ENCODE results near the gene CLK2. TPM values are rescaled to one million over a fixed set of nuclear protein-coding genes. Genes with fewer than 3 reads are reported as not detected.

Gene CLK2
- total RNA-seq, 1 experiment from 2014 or later: 72.6 TPM

DNA sequence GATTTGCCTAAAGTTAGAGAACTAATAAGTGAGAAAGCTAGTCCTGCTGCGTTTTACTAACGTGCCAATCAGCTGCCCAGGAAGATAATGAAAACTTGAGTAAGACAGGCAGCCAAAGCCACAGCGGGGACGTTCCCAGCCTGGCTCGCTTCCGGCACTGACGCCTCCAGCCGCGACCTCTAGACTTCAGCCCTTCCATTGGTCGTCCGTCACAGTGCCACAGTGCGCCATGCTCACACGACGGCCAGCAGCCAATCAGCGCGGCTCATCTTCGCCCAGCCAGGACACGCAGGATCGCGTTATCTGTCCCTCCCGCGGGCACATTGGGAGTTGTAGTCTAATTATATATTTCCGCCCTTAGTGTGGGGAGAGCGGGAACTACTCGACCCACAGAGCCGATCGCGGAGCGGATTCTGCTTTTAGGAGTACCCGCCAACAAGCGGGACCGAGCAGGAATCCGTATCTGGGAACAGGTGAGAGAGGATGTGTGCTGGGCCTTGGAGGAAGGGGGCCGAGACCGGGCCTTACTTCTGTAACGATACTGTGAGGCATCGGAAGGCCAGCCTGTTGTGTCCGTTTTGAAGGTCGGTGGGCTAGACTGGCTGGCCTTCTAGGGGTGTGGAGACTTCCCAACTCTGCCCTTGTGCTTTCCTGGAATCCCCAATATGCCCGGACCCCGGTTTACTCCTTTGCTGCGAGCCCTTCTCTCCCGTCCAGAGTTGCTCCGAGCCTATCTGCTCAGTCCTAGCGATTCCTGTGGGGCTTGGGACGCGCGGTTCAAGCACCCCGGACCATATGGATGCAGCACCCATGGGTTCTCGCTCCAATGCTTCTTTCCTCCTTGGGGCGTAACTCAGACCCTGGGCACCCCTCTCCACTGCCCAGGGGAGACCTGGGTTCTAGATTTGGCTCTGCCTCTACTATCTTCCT lies 35.5 kb upstream of the CLK2 start, which contains the start of gene FDPS (continued):
- TF ChIP-seq YY1 (IDR thresholded peaks at IDR 0.05; ENCODE audit: extremely low read depth, insufficient replicate concordance, low read depth, low read length) (peak; percentile 23), CBX3 (IDR thresholded peaks at IDR 0.05; ENCODE audit: low read depth) (peak; percentile 35; the same call in 1 of the 2 replicates), TCF7L2 (IDR thresholded peaks at IDR 0.05; ENCODE audit: borderline replicate concordance, extremely low read depth, insufficient read depth, insufficient read length) (peak; percentile 50), SRF (IDR thresholded peaks at IDR 0.05; ENCODE audit: low read depth) (no peak; the same call in 1 of the 2 replicates)
- TF ChIP-seq, protein P1, sequence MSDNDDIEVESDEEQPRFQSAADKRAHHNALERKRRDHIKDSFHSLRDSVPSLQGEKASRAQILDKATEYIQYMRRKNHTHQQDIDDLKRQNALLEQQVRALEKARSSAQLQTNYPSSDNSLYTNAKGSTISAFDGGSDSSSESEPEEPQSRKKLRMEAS (IDR thresholded peaks at IDR 0.05): peak; percentile 75; the same call in 1 of the 2 replicates

DNA sequence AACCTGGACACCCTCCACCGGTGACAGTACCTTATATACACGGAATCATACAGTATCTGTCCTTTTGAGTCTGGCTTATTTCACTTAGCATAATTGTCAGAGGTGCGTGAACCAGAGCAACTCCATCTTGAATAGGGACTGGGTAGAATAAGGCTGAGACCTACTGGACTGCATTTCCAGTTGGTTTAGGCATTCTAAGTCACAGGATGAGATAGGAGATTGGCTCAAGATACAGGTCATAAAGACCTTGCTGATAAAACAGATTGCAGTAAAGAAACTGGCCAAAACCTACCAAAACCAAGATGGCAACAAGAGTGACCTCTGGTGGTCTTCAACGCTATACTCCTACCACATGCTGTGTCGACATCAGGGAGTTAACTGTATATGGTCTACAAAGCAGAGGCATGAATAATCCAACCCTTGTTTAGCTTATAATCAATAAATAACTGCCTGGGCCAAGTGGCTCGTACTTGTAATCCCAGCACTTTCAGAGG lies 34.0 kb upstream of the CLK2 start:
- H3K36me3 ChIP-seq (ENCODE audit: control insufficient read depth in 1 of 2, insufficient read depth in 2 of 2, low read length in 2 of 2): peaks cover 0 to 7% of the 10 kb centered on the region in 2 experiments; a peak in 2 of 4 replicates
- peak overlapping the region; percentile 88 for H3K27ac ChIP-seq (ENCODE audit: low read depth, low read length)
- peaks cover 36% of the 10 kb centered on the region for H3K79me2 ChIP-seq (ENCODE audit: insufficient read depth, low read length)
- no peaks in the 10 kb centered on the region for H4K20me1 ChIP-seq (ENCODE audit: insufficient read depth)
- no peaks in the 10 kb centered on the region for H3K27me3 ChIP-seq (ENCODE audit: insufficient read depth, low read length)
- POLR2A ChIA-PET: interaction anchor here (0.9 to 1.4 kb wide), 4 partner anchors 9 to 34 kb away, joined by 3 to 5 read pairs (median 4); partner anchors contain the start of genes CLK2 and HCN3
- no peaks in the 10 kb centered on the region for H3K9me3 ChIP-seq (ENCODE audit: control insufficient read depth in 1 of 2, insufficient read depth in 1 of 2, low read depth in 1 of 2, low read length in 2 of 2)
- CTCF ChIA-PET: interaction anchor here (1.4 to 1.9 kb wide), 3 partner anchors 16 to 100 kb away, joined by 4 to 12 read pairs (median 7); no protein-coding TSS in a partner anchor
- no peak overlapping the region for H2AFZ ChIP-seq (ENCODE audit: low read depth, low read length, poor library complexity, severe bottlenecking)
- H3K4me2 ChIP-seq (ENCODE audit: low read length): peak overlapping the region; percentile 89
- TF ChIP-seq SP1 (IDR thresholded peaks at IDR 0.05; ENCODE audit: low read depth): no peak
- TF ChIP-seq, protein P2, sequence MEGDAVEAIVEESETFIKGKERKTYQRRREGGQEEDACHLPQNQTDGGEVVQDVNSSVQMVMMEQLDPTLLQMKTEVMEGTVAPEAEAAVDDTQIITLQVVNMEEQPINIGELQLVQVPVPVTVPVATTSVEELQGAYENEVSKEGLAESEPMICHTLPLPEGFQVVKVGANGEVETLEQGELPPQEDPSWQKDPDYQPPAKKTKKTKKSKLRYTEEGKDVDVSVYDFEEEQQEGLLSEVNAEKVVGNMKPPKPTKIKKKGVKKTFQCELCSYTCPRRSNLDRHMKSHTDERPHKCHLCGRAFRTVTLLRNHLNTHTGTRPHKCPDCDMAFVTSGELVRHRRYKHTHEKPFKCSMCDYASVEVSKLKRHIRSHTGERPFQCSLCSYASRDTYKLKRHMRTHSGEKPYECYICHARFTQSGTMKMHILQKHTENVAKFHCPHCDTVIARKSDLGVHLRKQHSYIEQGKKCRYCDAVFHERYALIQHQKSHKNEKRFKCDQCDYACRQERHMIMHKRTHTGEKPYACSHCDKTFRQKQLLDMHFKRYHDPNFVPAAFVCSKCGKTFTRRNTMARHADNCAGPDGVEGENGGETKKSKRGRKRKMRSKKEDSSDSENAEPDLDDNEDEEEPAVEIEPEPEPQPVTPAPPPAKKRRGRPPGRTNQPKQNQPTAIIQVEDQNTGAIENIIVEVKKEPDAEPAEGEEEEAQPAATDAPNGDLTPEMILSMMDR (IDR thresholded peaks at IDR 0.05 in 2 of 3, conservative IDR thresholded peaks at IDR 0.05 in 1 of 3; ENCODE audit: borderline replicate concordance in 1 of 3, insufficient read depth in 1 of 3, low read depth in 2 of 3, low read length in 2 of 3): peak; percentile 42 to 63 (median 47); a peak in 4 of 6 replicates
- TF ChIP-seq SRF (IDR thresholded peaks at IDR 0.05; ENCODE audit: low read depth): no peak
- TF ChIP-seq CEBPB (IDR thresholded peaks at IDR 0.05; ENCODE audit: low read depth): no peak
- no peak for TF ChIP-seq JUND (IDR thresholded peaks at IDR 0.05)
- TF ChIP-seq, protein P3, sequence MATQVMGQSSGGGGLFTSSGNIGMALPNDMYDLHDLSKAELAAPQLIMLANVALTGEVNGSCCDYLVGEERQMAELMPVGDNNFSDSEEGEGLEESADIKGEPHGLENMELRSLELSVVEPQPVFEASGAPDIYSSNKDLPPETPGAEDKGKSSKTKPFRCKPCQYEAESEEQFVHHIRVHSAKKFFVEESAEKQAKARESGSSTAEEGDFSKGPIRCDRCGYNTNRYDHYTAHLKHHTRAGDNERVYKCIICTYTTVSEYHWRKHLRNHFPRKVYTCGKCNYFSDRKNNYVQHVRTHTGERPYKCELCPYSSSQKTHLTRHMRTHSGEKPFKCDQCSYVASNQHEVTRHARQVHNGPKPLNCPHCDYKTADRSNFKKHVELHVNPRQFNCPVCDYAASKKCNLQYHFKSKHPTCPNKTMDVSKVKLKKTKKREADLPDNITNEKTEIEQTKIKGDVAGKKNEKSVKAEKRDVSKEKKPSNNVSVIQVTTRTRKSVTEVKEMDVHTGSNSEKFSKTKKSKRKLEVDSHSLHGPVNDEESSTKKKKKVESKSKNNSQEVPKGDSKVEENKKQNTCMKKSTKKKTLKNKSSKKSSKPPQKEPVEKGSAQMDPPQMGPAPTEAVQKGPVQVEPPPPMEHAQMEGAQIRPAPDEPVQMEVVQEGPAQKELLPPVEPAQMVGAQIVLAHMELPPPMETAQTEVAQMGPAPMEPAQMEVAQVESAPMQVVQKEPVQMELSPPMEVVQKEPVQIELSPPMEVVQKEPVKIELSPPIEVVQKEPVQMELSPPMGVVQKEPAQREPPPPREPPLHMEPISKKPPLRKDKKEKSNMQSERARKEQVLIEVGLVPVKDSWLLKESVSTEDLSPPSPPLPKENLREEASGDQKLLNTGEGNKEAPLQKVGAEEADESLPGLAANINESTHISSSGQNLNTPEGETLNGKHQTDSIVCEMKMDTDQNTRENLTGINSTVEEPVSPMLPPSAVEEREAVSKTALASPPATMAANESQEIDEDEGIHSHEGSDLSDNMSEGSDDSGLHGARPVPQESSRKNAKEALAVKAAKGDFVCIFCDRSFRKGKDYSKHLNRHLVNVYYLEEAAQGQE (IDR thresholded peaks at IDR 0.05; ENCODE audit: low read depth): no peak
- no peak for TF ChIP-seq CBX3 (IDR thresholded peaks at IDR 0.05; ENCODE audit: low read depth)
- RAD21 ChIA-PET (ENCODE audit: low non-redundant PET in 1 of 2, low total read pairs in 2 of 2, uncharacterized antibody in 2 of 2, unreplicated experiment in 2 of 2): interaction anchor here in 1 of 2 experiments (0.7 to 1.4 kb wide), 2 partner anchors 29 to 373 kb away, joined by 3 to 8 read pairs; no protein-coding TSS in a partner anchor
- no peak for ATAC-seq
- no peak for DNase-seq (ENCODE audit: low read depth, low spot score)
- peaks cover 8 to 26% of the 10 kb centered on the region in 2 experiments; a peak in 3 of 4 replicates for H3K4me1 ChIP-seq (ENCODE audit: control insufficient read depth in 1 of 2, insufficient read depth in 2 of 2, low read length in 2 of 2)
- no TSS peak for BruUV-seq (replicated peaks)
- H3K9ac ChIP-seq (ENCODE audit: low read length): peak overlapping the region; percentile 96; the same call in 1 of the 2 replicates
- peak overlapping the region in 1 of 2 experiments; percentile 82; a peak in 3 of 4 replicates for H3K4me3 ChIP-seq (replicated peaks in 1 of 2; ENCODE audit: low read depth in 1 of 2, low read length in 2 of 2)
- intact Hi-C loops (cut with micrococcal nuclease): loop anchor here (5.0 kb wide), 1 partner anchor 55 kb away; no protein-coding TSS in a partner anchor
- H3K9me2 ChIP-seq (ENCODE audit: insufficient read depth): no peaks in the 10 kb centered on the region
